ENCODE data around the gene CNN3. TPM values are rescaled to one million over a fixed set of nuclear protein-coding genes. Genes with fewer than 3 reads are reported as not detected.

CNN3 gene
- total and polyA plus RNA-seq, 4 donors = 326 to 379 (median 357) TPM

GRCh38 chr1:94909486-94909885 lies 17.4 kb downstream of the CNN3 start:
- Histone ChIP-seq H3K27me3 (ENCODE audit: control insufficient read depth, insufficient read depth, low read length) (no peaks in the 10 kb centered on the region), H3K36me3 (ENCODE audit: control insufficient read depth, insufficient read depth, low read length) (no peaks in the 10 kb centered on the region), H3K4me3 (ENCODE audit: low read depth, low read length) (no peak overlapping the region), H3K27ac (ENCODE audit: low read depth, low read length) (no peak overlapping the region), H3K9me3 (ENCODE audit: control insufficient read depth, insufficient read depth, low read length) (no peaks in the 10 kb centered on the region), H3K4me1 (ENCODE audit: control insufficient read depth, insufficient read depth, low read length) (peaks cover 3% of the 10 kb centered on the region)
- WGBS (ENCODE audit: insufficient coverage) = 83% methylated on average over 1 of the region's 6 CpGs
- no peak for DNase-seq (ENCODE audit: low read depth in 4 of 6, low spot score in 6 of 6)

- no peaks in the 10 kb centered on the region for H3K27me3 ChIP-seq (ENCODE audit: control insufficient read depth, insufficient read depth, low read length)
- H3K27ac ChIP-seq (ENCODE audit: low read depth, low read length) = no peak overlapping the region
- no peak overlapping the region for H3K4me3 ChIP-seq (ENCODE audit: low read depth, low read length)
- DNase-seq (ENCODE audit: low read depth in 4 of 6, low spot score in 6 of 6) = no peak
- WGBS (ENCODE audit: insufficient coverage) = 100% methylated on average over 1 of the region's 2 CpGs
- peaks cover 3% of the 10 kb centered on the region for H3K4me1 ChIP-seq (ENCODE audit: control insufficient read depth, insufficient read depth, low read length)
- no peaks in the 10 kb centered on the region for H3K9me3 ChIP-seq (ENCODE audit: control insufficient read depth, insufficient read depth, low read length)
- no peaks in the 10 kb centered on the region for H3K36me3 ChIP-seq (ENCODE audit: control insufficient read depth, insufficient read depth, low read length)
Measured at GRCh38 chr1:94908965-94909364, 17.9 kb downstream of the CNN3 start.

- Histone ChIP-seq H3K9me3 (ENCODE audit: control insufficient read depth, insufficient read depth, low read length) (no peaks in the 10 kb centered on the region), H3K27me3 (ENCODE audit: control insufficient read depth, insufficient read depth, low read length) (no peaks in the 10 kb centered on the region), H3K36me3 (ENCODE audit: control insufficient read depth, insufficient read depth, low read length) (no peaks in the 10 kb centered on the region), H3K4me3 (ENCODE audit: low read depth, low read length) (no peak overlapping the region), H3K4me1 (ENCODE audit: control insufficient read depth, insufficient read depth, low read length) (peaks cover 3% of the 10 kb centered on the region), H3K27ac (ENCODE audit: low read depth, low read length) (no peak overlapping the region)
- no peak for DNase-seq (ENCODE audit: low read depth in 4 of 6, low spot score in 6 of 6)
- WGBS (ENCODE audit: insufficient coverage) = 92% methylated on average over 4 of the region's 7 CpGs
Measured at GRCh38 chr1:94908190-94908589, 18.7 kb downstream of the CNN3 start.

GRCh38 chr1:94907136-94907535 lies 19.8 kb downstream of the CNN3 start:
- H3K27me3 ChIP-seq (ENCODE audit: control insufficient read depth, insufficient read depth, low read length) = no peaks in the 10 kb centered on the region
- H3K9me3 ChIP-seq (ENCODE audit: control insufficient read depth, insufficient read depth, low read length) = no peaks in the 10 kb centered on the region
- H3K36me3 ChIP-seq (ENCODE audit: control insufficient read depth, insufficient read depth, low read length) = no peaks in the 10 kb centered on the region
- peaks cover under 1% of the 10 kb centered on the region for H3K4me1 ChIP-seq (ENCODE audit: control insufficient read depth, insufficient read depth, low read length)
- WGBS (ENCODE audit: insufficient coverage) = no CpG with 5 or more reads among the region's 3 CpGs
- H3K27ac ChIP-seq (ENCODE audit: low read depth, low read length) = no peak overlapping the region
- no peak overlapping the region for H3K4me3 ChIP-seq (ENCODE audit: low read depth, low read length)
- no peak for DNase-seq (ENCODE audit: low read depth in 4 of 6, low spot score in 6 of 6)

- Histone ChIP-seq H3K36me3 (ENCODE audit: control insufficient read depth, insufficient read depth, low read length) (no peaks in the 10 kb centered on the region), H3K4me1 (ENCODE audit: control insufficient read depth, insufficient read depth, low read length) (no peaks in the 10 kb centered on the region), H3K4me3 (ENCODE audit: low read depth, low read length) (no peak overlapping the region), H3K27me3 (ENCODE audit: control insufficient read depth, insufficient read depth, low read length) (no peaks in the 10 kb centered on the region), H3K9me3 (ENCODE audit: control insufficient read depth, insufficient read depth, low read length) (no peaks in the 10 kb centered on the region), H3K27ac (ENCODE audit: low read depth, low read length) (no peak overlapping the region)
- WGBS (ENCODE audit: insufficient coverage) = no CpG with 5 or more reads among the region's 5 CpGs
- DNase-seq (ENCODE audit: low read depth in 4 of 6, low spot score in 6 of 6) = no peak
Measured at GRCh38 chr1:94906382-94906781, 20.5 kb downstream of the CNN3 start.

GRCh38 chr1:94905207-94905606 lies 21.7 kb downstream of the CNN3 start:
- Histone ChIP-seq H3K9me3 (ENCODE audit: control insufficient read depth, insufficient read depth, low read length) (no peaks in the 10 kb centered on the region), H3K36me3 (ENCODE audit: control insufficient read depth, insufficient read depth, low read length) (peaks cover 4% of the 10 kb centered on the region), H3K4me3 (ENCODE audit: low read depth, low read length) (no peak overlapping the region), H3K4me1 (ENCODE audit: control insufficient read depth, insufficient read depth, low read length) (no peaks in the 10 kb centered on the region), H3K27ac (ENCODE audit: low read depth, low read length) (no peak overlapping the region), H3K27me3 (ENCODE audit: control insufficient read depth, insufficient read depth, low read length) (no peaks in the 10 kb centered on the region)
- WGBS (ENCODE audit: insufficient coverage) = 83% methylated on average over 1 of the region's 4 CpGs
- no peak for DNase-seq (ENCODE audit: low read depth in 4 of 6, low spot score in 6 of 6)

GRCh38 chr1:94903280-94904009 lies 23.5 kb downstream of the CNN3 start:
- WGBS (ENCODE audit: insufficient coverage) = 20% methylated on average over 1 of the region's 7 CpGs
- no peak overlapping the region for H3K27ac ChIP-seq (ENCODE audit: low read depth, low read length)
- H3K4me1 ChIP-seq (ENCODE audit: control insufficient read depth, insufficient read depth, low read length) = no peaks in the 10 kb centered on the region
- no peaks in the 10 kb centered on the region for H3K9me3 ChIP-seq (ENCODE audit: control insufficient read depth, insufficient read depth, low read length)
- DNase-seq (ENCODE audit: low read depth in 4 of 6, low spot score in 6 of 6) = no peak
- peaks cover 4% of the 10 kb centered on the region for H3K36me3 ChIP-seq (ENCODE audit: control insufficient read depth, insufficient read depth, low read length)
- H3K27me3 ChIP-seq (ENCODE audit: control insufficient read depth, insufficient read depth, low read length) = no peaks in the 10 kb centered on the region
- no peak overlapping the region for H3K4me3 ChIP-seq (ENCODE audit: low read depth, low read length)

- no peak for DNase-seq (ENCODE audit: low read depth in 4 of 6, low spot score in 6 of 6)
- 71% methylated on average over 1 of the region's 4 CpGs for WGBS (ENCODE audit: insufficient coverage)
- Histone ChIP-seq H3K36me3 (ENCODE audit: control insufficient read depth, insufficient read depth, low read length) (peaks cover 4% of the 10 kb centered on the region), H3K9me3 (ENCODE audit: control insufficient read depth, insufficient read depth, low read length) (no peaks in the 10 kb centered on the region), H3K27ac (ENCODE audit: low read depth, low read length) (no peak overlapping the region), H3K4me3 (ENCODE audit: low read depth, low read length) (no peak overlapping the region), H3K4me1 (ENCODE audit: control insufficient read depth, insufficient read depth, low read length) (no peaks in the 10 kb centered on the region), H3K27me3 (ENCODE audit: control insufficient read depth, insufficient read depth, low read length) (no peaks in the 10 kb centered on the region)
Measured at GRCh38 chr1:94901841-94902240, 25.1 kb downstream of the CNN3 start.

- no CpG with 5 or more reads among the region's 1 CpG for WGBS (ENCODE audit: insufficient coverage)
- DNase-seq (ENCODE audit: low read depth in 4 of 6, low spot score in 6 of 6) = no peak
- no peaks in the 10 kb centered on the region for H3K27me3 ChIP-seq (ENCODE audit: control insufficient read depth, insufficient read depth, low read length)
- no peaks in the 10 kb centered on the region for H3K9me3 ChIP-seq (ENCODE audit: control insufficient read depth, insufficient read depth, low read length)
- H3K4me3 ChIP-seq (ENCODE audit: low read depth, low read length) = no peak overlapping the region
- H3K4me1 ChIP-seq (ENCODE audit: control insufficient read depth, insufficient read depth, low read length) = no peaks in the 10 kb centered on the region
- H3K27ac ChIP-seq (ENCODE audit: low read depth, low read length) = no peak overlapping the region
- peaks cover 7% of the 10 kb centered on the region for H3K36me3 ChIP-seq (ENCODE audit: control insufficient read depth, insufficient read depth, low read length)
Measured at GRCh38 chr1:94899756-94900155, 27.2 kb downstream of the CNN3 start.

All from spinal cord (tissue), 10 donors.